ENCODE data around the gene MPV17.
"Not testable (repeated sequence)": the region's sequence is repeated elsewhere in the genome, so short reads cannot be mapped to it uniquely, and the experiment has no call there.

MPV17 gene

DNA sequence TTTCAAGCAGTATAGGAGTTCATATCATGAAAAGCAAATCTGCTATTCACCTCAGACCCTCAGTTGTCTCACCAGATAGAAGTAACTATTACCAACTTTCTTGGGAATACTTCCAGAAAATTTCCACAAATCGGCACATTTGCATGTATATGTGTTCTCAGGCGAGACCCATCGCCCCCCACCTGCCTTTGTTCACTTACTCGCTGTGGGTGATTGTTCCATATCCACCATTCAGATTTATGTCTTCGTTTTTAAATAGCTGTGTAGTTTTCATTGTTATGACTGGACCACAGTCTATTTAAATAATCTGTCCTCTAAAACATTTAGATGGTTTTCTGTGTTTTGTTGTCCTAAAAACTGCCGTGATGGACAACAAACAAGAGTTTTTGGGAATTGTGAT lies 37.4 kb downstream of the MPV17 start:
- FAIRE-seq, result no peak
- TF ChIP-seq POLR2AphosphoS5 (IDR thresholded peaks at IDR 0.05; ENCODE audit: low read depth, low read length), result no peak
- TF ChIP-seq TAF1 (IDR thresholded peaks at IDR 0.05; ENCODE audit: borderline replicate concordance, low read depth, low read length), result no peak
- TF ChIP-seq POLR2A (IDR thresholded peaks at IDR 0.05; ENCODE audit: low read depth, low read length), result no peak
- DNase-seq (ENCODE audit: insufficient read length), result no peak

DNA sequence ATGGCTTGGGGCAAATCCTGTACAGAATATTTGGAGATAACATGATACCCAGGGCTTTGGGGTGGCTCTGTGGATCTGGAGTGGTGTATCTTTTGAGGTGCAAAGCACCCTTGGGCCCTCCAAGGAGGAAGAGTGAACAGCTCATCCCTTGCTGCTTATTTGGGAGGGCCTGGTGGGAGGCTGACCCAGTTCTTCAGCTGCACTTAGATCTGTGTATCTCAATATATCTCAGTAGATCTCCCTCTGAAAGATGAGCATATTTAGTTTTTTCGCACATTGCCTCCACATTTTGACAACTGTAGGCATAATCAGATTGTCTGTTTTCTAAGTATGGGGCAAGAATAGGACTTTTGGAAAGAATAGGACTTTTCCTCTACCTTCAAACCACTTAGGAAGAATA lies 37.9 kb downstream of the MPV17 start:
- no peak for DNase-seq (ENCODE audit: insufficient read length)
- TF ChIP-seq TAF1 (IDR thresholded peaks at IDR 0.05; ENCODE audit: borderline replicate concordance, low read depth, low read length) (no peak), POLR2AphosphoS5 (IDR thresholded peaks at IDR 0.05; ENCODE audit: low read depth, low read length) (no peak), POLR2A (IDR thresholded peaks at IDR 0.05; ENCODE audit: low read depth, low read length) (no peak)
- FAIRE-seq, result no peak

DNA sequence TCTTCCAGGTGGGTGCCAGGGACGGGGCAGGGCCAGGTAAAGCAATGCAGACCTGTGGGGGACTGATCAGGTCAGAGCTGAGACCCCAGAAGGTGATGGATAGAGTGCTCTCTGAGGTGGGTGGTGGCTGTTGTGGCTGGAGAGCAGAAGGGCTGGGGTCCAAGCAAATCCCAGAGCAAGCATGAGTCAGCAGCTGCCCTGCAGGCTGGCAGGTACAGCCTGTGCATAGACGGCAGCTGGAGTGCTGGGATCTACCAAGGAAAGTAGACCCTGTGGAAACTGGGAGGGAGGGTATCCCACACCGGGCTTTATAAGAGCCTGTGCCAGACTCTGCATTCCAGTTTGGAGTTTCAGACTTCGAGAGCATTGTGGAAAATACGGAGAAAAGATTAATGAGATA lies 40.0 kb downstream of the MPV17 start:
- no peak for DNase-seq (ENCODE audit: insufficient read length)
- FAIRE-seq, result no peak
- TF ChIP-seq POLR2A (IDR thresholded peaks at IDR 0.05; ENCODE audit: low read depth, low read length) (no peak), POLR2AphosphoS5 (IDR thresholded peaks at IDR 0.05; ENCODE audit: low read depth, low read length) (no peak), TAF1 (IDR thresholded peaks at IDR 0.05; ENCODE audit: borderline replicate concordance, low read depth, low read length) (no peak)

DNA sequence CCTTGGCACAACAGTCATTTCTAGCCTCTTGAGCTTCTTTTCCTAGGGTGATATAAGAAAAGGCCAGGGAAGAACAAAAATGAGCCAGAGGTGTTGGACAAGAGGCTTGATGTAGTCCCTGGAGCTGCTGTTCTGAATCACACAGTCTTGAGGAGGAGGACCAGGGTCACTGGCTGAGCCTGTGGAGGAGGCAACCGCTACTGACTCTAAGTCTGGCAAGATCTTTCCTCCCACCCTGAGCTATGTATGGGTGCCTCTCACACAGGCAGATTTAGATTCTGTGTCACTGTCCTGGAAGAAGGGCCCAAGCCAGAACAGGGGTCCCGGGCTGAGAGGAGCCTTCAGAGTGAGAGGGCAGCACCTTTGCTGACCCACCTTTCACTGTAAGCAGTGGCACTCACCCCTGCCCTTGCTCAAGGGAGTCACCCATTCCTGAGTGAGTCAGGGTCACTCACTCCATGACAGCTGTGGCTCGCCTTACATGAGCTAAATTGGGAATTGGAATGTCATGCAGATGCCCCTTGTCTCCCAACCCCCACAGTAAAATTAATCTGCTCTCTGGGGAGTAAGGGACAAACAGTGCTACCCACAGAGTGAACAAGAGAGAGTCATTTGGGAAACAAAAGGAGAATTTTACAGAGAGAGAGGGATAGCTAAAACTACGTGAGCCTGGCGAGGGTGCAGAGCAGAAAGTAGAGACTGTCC lies 40.9 kb downstream of the MPV17 start, which contains the start of gene TRIM54:
Gene TRIM54, plus strand, starts transcription at position 575 of the 705 bp plus-strand sequence. CDS start 303 bp downstream, outside the sequence.
- TF ChIP-seq POLR2A (IDR thresholded peaks at IDR 0.05; ENCODE audit: low read depth, low read length) (no peak), TAF1 (IDR thresholded peaks at IDR 0.05; ENCODE audit: borderline replicate concordance, low read depth, low read length) (no peak), POLR2AphosphoS5 (IDR thresholded peaks at IDR 0.05; ENCODE audit: low read depth, low read length) (no peak)
- FAIRE-seq, result no peak
- DNase-seq (ENCODE audit: insufficient read length), result no peak

DNA sequence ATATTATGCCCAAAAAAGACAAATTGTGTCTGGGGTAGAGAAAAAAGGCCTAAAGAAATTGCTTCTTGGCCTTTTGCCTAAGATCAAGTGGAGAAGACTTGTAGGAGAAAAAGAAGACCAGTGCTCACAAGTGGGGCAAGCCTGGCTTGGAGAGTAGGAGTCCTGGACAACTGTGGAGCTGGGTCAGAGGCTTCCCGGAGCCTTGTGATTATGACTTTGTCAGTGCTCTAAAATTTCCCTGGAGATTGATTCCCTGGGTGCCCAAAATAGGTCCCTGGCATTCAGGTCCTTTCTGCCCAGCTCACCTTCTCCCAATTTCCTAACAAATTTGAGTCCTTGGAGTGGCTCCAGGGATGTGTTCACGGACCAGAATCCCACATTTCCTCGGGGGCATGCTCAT lies 41.5 kb downstream of the MPV17 start:
- DNase-seq (ENCODE audit: insufficient read length) (no peak), FAIRE-seq (no peak)
- TF ChIP-seq POLR2A (IDR thresholded peaks at IDR 0.05; ENCODE audit: low read depth, low read length) (no peak), POLR2AphosphoS5 (IDR thresholded peaks at IDR 0.05; ENCODE audit: low read depth, low read length) (no peak), TAF1 (IDR thresholded peaks at IDR 0.05; ENCODE audit: borderline replicate concordance, low read depth, low read length) (no peak)

DNA sequence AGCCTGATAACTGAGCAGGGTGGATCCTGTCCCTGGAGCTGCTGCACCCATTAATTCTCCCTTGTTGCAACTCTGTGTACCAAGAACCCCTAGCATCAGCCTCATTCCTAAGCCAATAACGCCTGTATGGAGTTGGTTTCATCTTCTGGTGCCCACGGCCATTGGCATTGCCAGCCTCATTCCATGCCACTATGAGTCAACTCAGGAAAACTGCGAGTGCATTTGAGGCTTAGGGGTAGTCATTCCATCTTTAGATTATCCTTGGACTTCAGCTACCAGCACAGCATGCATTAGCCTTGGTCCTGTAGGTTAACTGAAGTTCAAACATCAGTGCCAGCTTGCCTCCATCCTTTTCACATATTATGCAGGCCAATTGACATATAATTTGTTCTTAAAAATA lies 42.1 kb downstream of the MPV17 start:
- FAIRE-seq, result no peak
- TF ChIP-seq POLR2AphosphoS5 (IDR thresholded peaks at IDR 0.05; ENCODE audit: low read depth, low read length), result no peak
- TF ChIP-seq TAF1 (IDR thresholded peaks at IDR 0.05; ENCODE audit: borderline replicate concordance, low read depth, low read length), result no peak
- TF ChIP-seq POLR2A (IDR thresholded peaks at IDR 0.05; ENCODE audit: low read depth, low read length), result no peak

DNA sequence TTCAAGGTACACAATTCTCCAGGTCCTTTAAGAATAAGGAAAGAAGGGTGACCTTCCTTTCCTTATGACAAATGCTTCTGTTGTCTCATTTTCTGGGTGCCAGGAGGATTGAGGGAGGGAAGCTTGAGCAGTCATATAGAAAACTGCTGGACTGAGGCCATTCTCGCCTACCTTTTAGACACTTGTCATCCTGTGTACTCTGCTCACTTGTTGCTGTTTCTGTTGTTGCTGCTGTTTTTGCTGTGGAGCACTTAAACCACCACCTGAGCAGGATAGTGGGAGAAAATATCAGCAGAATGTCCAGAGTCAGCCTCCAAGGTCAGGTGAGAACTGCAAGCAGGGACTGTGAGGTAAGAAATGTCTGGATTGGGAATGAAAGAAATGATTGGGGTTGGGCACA lies 44.9 kb downstream of the MPV17 start:
- FAIRE-seq (no peak), DNase-seq (ENCODE audit: insufficient read length) (no peak)
- TF ChIP-seq TAF1 (IDR thresholded peaks at IDR 0.05; ENCODE audit: borderline replicate concordance, low read depth, low read length), result no peak
- no peak for TF ChIP-seq POLR2A (IDR thresholded peaks at IDR 0.05; ENCODE audit: low read depth, low read length)
- TF ChIP-seq POLR2AphosphoS5 (IDR thresholded peaks at IDR 0.05; ENCODE audit: low read depth, low read length), result no peak

More for the DNA sequence above, 42.1 kb downstream of the MPV17 start:
- DNase-seq (ENCODE audit: insufficient read length), result no peak

DNA sequence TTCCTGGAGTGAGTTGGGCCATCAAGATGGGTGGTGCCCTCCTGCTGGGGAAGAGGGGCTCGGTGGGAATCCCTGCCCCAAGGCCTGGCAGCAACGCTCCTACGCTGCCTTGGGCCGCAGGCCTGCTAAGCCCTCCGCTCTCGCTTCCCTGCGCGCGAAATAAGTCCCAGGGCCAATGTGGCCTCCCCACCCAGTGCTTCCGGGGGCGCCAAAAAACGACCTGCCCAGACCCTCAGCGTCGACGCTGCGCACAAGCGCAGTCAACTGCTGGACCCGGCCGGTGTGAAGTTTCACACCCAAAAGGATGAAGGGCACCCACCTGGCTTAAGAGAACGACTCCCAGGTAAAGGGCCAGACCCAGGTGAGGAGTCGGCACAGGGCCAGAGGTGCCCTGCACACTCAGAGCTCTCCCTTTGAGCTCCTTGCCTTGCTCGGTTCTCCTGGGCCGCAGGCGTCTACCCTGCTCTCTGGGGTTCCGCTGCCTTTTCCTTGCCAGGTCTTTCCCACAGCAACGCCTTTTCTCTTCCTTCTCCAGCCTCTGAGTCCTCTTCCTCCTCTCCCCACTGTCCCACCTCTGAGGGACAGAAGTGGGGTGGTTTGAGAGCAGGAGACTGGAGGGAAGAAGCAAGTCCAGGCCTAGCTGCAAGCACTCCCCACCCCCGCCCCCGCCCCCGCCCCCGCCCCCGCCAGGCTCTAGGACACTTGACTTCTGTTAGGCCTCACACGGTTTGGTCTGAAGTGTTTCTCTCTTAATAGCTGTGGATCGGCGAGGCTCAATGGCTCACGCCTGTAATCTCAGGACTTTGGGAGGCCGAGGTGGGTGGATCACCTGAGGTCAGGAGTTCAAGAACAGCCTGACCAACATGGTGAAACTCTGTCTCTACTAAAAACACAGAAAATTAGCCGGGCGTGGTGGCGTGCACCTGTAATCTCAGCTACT lies 47.4 kb downstream of the MPV17 start, which contains the start of gene DNAJC5G:
Gene DNAJC5G, plus strand, starts transcription at position 223 of the 940 bp plus-strand sequence. CDS start 1,296 bp downstream, outside the sequence.
- FAIRE-seq (no peak), DNase-seq (ENCODE audit: insufficient read length) (no peak)
- TF ChIP-seq POLR2A (IDR thresholded peaks at IDR 0.05; ENCODE audit: low read depth, low read length), result no peak
- no peak for TF ChIP-seq POLR2AphosphoS5 (IDR thresholded peaks at IDR 0.05; ENCODE audit: low read depth, low read length)
- no peak for TF ChIP-seq TAF1 (IDR thresholded peaks at IDR 0.05; ENCODE audit: borderline replicate concordance, low read depth, low read length)

DNA sequence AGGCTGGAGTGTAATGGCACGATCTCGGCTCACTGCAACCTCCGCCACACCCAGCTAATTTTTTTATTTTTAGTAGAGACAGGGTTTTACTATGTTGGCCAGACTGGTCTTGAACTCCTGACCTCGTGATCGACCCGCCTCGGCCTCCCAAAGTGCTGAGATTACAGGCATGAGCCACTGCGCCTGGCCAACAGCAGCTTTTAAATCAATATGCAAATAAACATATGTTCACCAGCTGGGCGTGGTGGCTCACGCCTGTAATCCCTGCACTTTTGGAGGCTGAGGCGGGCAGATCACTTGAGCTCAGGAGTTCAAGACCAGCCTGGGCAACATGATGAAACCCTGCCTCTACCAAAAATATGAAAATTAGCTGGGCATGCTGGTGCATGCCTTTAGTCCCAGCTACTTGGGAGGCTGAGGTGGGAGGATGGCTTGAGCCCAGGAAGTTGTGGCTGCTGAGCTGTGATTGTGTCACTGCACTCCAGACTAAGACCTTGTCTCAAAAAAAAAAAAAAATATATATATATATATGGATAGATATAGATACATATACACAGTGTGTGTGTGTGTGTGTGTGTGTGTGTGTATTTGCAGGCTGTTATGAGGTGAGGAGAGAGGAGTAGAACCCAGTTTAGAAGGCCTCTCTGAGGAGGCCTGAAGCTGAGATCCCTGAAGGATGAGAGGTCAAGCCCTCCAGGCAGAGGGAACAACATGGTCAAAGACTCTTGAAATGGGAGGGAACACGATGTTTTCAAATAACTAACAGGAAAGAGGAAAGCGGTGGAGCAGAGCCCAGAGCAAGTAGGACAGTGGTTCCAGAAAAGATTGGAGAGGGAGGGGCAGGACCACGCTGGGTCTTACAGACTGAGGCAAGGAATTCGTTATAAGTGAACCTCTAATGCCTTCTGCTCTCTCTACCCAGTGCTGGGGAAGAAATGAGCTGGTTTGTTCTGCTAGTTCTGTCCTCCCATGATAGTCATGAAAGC lies 50.1 kb downstream of the MPV17 start:
- DNase-seq (ENCODE audit: insufficient read length); FAIRE-seq: not testable (repeated sequence)

DNA sequence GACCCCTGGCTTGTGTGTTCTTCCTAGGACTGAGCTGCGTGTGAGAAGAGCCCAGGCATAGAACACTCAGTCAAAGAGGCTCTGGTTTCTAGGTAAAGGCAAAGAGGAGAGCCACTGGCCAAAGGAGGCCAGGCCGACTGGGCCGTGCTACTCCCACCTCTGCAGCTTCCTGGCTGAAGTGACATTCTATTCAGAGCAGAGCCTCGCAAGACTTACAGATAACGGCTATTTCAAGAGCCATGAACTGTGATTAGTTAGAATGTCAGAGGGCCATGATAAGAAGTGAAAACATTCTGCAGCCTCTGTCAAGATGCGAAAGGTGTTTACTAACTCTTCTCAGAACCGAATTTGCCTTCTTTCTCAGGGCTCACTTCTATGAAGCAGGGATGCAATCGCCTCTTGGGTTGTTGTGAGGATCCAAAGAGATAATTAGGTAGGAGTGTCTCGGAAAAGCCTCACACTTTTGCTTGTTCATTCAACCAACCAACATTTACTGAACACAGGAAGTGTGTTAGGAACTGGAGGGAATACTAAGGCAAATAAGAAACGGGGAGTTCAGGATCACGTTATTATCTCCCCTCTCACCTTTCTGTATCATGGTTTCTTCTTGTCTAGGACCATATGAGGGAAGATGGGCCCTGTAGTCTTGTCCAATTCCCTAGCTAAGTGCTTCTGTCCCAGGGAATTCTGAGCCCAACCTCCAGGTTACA lies 51.1 kb downstream of the MPV17 start:
- DNase-seq (ENCODE audit: insufficient read length), result no peak
- no peak for TF ChIP-seq TAF1 (IDR thresholded peaks at IDR 0.05; ENCODE audit: borderline replicate concordance, low read depth, low read length)
- TF ChIP-seq POLR2AphosphoS5 (IDR thresholded peaks at IDR 0.05; ENCODE audit: low read depth, low read length), result no peak
- no peak for TF ChIP-seq POLR2A (IDR thresholded peaks at IDR 0.05; ENCODE audit: low read depth, low read length)
- no peak for FAIRE-seq
